NCI-H526 (cell line): Measurements from ENCODE around the gene DDAH1.

Experiments
- DNase-seq, 2 experiments: peaks; one replicate each; lab custom pipeline; 2025; lab: John Stamatoyannopoulos, UW

Gene DDAH1

GRCh38 chr1:85440612-85441011 is 24.3 kb downstream of the DDAH1 start:
- DNase-seq: no peak

DNA sequence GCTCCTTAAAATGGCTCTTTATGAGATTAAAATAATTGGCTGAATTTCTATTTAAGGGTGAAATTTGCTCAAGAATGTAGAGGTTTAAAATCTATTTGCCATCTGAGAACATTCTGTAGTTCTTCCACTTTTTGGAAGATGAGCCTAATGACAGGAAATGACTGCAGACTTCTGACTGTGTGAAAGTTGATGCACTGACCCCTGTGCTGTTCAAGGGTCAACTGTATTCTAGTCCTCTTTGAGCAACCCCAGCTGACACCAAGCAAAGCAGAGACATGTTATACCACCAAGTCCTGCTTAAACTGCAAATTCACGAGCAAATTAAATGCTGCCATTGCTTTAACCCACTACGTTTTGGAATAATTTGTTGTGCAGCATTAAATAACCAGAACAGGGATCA is 26.6 kb downstream of the DDAH1 start:
- DNase-seq: no peak

DNA sequence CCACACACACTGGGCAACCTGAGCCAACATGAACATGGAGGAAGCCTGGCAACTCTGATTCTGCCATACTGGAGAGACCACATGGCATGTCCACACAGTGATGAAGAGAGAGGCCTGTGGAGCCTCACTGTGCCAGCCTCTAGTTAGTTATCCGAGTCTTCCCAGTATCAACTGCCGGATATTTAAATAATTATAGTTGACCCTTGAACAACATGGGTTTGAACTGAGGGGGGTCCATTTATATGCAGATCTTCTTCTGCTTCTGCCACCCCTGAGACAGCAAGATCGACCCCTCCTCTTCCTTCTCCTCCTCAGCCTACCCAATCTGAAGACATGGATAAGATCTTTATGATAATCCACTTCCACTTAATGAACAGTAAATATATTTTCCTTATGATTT is 27.8 kb downstream of the DDAH1 start:
- DNase-seq: no peak

GRCh38 chr1:85433096-85433495 is 31.9 kb downstream of the DDAH1 start:
- no peak for DNase-seq

DNA sequence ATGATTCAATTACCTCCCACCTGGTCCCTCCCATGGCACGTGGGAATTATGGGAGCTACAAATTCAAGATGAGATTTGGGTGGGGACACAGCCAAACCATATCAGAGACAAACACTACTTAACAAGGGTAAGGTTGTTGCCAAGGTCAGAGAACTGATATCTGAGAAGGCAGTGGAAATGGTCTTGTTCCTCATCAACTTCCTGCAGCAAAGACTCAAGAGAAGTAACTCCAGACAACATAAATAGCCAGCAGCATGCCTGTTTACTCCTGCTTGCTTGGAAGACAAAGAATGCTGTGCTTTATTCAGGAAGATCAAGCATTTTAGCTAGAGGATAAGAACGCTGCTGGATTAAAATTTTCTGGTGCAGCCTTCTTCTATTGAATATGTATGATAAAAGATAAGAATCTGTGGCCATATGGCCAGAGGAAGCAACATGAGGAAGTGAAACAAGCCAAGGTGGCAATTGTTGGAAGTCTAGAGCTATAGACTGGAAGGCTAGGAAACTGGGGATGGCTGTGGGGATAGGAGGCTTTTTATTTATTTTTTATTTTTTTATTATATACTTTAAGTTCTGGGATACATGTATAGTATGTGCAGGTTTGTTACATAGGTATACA is 36.4 kb downstream of the DDAH1 start:
- DNase-seq: no peak

DNA sequence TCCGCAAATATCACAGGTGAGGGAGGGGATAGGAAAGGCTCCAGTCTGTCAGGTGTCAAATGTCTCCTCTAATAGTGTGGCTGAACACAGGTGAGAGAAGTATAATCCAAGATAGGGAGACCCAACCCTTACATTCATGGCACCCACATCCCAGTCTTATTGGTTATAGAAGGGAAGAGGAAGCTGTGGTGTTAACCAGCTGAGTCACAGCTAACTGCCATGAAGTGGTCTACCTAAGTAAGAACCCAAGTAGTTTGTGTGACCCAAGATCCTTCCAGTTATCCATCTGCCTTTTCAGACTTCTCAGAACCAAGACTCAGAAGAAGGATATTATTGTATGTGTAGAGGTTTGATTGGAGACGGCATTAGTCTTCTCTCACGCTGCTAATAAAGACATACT is 37.1 kb downstream of the DDAH1 start:
- DNase-seq: no peak

DNA sequence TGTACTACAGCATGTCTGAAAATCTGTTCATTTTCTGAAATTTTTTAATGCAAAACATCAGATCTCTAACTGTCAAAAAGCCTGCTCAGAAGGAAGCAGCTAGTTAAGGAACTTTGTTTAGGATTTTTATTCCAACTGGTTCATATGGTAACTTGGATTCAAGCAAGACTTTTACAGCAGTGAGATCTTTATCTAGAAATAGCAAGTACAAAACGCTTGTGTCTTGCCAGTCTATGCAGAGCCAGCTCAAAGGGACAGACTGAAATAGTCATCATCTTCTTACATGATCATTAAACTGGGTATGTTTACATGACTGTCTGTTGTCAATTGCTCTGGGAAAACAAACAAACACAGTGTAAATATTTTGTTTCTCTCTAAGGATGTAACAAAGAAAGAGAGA is 37.6 kb downstream of the DDAH1 start:
- no peak for DNase-seq

- no peak for DNase-seq
These were observed 43.8 kb downstream of the DDAH1 start for GRCh38 chr1:85421179-85421578.

DNA sequence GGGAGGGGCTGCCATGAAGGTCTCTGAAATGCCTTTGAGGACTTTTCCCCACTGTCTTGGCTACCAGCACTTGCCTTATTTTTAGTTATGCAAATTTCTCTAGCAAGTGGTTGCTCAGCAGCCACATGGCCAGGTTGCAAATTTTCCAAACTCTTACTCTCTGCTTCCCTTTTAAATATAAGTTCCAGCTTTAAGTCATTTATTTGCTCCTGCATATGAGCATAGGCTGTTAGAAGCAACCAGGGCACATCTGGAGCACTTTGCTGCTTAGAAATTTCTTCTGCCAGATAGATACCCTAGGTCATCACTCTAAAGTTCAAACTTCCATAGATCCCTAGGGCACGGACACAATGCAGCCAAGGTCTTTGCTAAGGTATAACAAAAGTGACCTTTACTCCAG is 44.8 kb downstream of the DDAH1 start:
- DNase-seq: no peak

- no peak for DNase-seq
These were observed 47.1 kb downstream of the DDAH1 start for GRCh38 chr1:85417876-85418275.

DNA sequence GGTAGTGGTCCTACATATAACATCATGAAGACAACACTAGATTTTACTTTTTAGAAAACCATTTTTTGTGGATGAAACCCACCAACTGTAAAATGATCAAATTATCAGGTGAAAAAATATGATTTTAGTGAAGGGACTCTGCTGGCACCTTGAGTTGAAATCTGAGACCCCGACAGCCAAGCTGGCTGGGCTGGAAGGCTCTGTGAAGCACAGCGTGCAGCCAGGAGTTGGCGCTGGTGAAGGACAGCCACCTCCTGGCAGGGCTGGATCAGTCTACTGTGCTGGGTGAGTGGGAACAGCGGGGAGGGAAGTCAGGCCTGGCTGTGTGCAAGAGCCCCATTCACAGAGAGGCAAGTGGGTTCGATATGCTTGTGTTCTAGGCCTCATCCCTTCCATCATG is 47.9 kb downstream of the DDAH1 start:
- no peak for DNase-seq

- DNase-seq: no peak
These were observed 51.8 kb downstream of the DDAH1 start for GRCh38 chr1:85413169-85413568.

DNA sequence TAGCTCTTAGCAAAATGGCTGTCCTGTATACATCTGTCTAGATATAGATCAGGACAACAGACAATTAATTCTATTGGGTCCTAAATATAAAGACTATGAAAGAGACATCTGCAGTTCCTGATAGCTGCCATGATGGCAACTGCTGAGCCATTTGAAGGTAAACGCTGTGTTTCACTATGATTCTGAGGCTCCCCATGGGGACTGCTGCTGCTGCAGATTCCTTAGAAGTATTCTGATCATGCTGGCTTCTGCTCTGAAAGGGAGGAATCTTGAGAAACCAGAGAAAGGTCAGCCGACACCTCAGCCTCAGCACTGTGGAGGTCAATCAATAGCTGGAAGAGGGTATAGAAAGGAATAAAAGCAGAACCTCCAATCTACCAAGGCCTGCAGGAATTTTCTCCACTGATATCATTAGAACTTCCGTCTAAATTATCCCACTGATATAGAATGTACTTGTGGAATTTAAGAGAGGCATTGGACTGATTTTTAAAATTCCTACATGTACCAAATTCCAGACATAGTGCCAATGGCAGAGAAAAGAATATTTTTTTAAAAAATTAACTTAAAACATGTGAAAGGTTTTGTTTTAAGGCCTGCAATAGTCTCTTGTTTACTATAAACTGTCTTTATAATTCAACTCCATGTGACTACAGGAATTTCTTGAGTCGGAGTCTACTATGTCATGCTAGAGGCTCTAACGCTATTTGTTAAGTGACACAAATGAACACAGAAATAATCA is 53.2 kb downstream of the DDAH1 start:
- no peak for DNase-seq

- no peak for DNase-seq
These were observed 55.4 kb downstream of the DDAH1 start for GRCh38 chr1:85409516-85409915.

DNA sequence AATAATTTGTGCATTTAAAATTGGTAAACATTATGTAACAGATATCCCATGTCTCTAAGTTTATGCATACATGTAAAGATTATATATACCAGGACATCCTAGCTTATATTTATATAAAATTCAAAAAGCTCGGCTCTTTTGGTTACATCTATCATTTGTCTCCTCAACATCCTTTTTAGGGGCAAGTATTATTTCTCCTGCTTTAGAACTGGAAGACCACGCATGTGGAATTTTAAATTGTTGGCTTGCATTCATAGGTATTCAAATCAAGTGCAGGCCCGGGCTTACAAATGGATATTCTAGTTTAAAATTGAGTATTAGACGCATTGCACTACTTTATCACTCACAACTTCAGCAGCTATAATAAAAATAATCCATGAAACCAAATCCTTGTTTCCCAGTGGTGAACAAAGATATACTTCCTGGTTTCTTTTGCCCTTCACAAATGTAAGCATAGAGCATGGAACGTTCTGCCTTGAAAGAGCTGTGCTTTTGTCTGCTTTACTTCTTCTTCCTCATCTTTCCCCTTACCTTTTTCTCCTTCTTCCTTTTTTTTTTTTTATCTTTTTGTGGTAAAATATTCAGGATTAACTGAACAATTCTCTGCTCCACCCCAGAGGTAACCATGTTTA is 57.1 kb downstream of the DDAH1 start:
- DNase-seq: no peak

DNA sequence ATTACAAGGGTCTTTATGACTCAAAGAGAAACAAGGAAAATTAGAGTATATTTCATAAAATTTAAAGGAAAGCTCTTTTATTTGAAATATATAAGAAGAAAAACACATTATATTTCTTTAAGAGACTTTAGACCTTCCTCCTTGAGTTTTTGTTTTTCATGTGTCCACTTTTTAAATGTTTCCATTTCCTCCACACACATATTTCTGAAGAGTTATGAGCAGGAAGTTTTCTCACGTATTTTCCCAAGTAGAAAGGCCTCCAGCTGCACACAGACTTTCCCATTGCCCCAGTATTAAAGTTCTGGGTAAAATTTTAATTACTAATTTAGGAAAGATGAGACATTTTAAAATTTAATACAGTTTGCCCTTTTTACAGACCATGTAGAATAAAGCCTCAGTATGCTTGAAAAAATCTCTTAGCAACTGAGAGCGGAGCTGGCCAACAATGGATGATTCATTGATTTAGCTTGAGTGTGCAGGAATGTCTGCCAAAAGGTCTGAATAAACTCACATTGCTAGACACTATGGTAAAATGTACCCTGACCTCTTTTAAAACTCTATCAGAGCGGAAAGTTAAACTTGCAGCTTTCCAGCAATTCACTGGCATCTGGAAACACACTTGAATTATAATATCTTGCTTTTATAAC is 57.9 kb downstream of the DDAH1 start:
- DNase-seq: no peak

GRCh38 chr1:85406081-85406480 is 58.9 kb downstream of the DDAH1 start:
- DNase-seq: no peak

DNA sequence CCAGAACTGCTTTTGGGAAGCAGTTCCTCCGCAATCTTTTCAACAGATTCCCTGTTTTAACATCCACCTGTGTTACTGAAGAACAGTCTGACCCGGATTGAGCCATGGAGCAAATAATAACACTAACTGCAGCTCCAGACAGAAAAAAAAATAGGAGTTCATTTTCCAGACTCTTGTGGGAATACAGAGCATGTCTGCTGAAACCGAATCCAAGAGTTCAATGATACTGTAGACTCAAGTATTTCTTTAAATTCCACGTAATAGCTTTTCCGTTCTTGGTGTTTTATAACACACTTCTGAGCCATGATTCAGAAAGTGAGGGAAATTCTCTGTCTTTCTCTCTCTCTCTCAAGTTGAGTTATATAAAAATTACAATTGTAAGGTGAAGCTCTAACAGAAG is 60.6 kb downstream of the DDAH1 start:
- no peak for DNase-seq

- DNase-seq: no peak
These were observed 66.4 kb downstream of the DDAH1 start for GRCh38 chr1:85398391-85399064.

DNA sequence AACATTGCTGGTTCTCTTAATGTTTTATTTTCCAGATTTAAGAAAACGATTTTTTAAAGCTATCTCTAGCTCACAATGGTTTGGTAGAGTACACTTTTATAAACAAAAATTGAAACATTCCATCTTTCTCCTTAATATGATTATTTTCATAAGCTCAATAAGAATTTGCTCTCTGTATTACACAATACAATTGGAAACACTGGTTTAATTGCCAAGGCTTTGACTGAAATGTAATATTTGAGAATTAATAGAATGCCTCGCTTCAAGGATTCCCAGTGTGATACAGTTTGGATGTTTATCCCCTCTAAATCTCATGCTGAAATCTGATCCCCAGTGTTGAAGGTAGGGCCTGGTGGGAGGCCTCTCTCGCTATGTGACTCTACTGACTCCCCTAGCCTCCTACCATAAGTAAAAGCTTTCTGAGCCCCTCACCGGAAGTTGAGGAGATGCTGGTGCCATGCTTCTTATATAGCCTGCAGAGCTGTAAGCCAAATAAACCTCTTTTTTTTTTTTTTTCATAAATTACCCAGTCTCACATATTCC is 67.4 kb downstream of the DDAH1 start:
- no peak for DNase-seq

- DNase-seq: no peak
These were observed 68.8 kb downstream of the DDAH1 start for GRCh38 chr1:85396194-85396593.

DNA sequence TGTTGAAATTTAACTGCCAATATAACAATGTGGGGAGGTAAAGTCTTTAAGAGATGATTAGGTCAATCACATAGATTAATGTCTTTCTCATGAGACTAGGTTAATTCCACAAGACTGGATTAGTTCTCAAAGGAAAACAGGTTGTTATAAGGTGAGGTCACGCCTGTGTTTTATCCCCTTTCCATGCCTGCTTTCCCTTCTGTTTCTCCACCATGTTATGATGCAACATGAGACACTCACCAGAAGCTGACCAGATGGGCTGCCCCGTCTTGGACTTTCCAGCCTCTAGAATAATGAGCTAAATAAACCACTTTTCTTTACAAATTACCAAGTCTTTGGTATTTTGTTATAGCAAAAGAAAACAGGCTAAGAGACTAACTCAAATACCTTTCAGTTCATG is 70.8 kb downstream of the DDAH1 start:
- no peak for DNase-seq
